Skin epidermis (tissue), 12 donors: ENCODE results near the gene PARD3.
"Not testable (repeated sequence)": the region's sequence is repeated elsewhere in the genome, so short reads cannot be mapped to it uniquely, and the experiment has no call there.

ENCODE experiments used
- H3K27ac ChIP-seq, 21 experiments: fragments of 200-600 bp; sonication (generic) in 11 of 21; one replicate each; pipeline ENCODE4 v1.5.0; 2020; ENCODE audit warnings: mild to moderate bottlenecking in 3 of 21, inconsistent platforms in 2 of 21, moderate library complexity in 2 of 21
- H3K4me3 ChIP-seq, 7 experiments: fragments of 200-600 bp; sonication (generic) in 2 of 7; one replicate each; pipeline ENCODE4 v1.5.0; 2020; ENCODE audit warnings: inconsistent platforms in 2 of 7, mild to moderate bottlenecking in 2 of 7, moderate library complexity in 1 of 7

The PARD3 gene

DNA sequence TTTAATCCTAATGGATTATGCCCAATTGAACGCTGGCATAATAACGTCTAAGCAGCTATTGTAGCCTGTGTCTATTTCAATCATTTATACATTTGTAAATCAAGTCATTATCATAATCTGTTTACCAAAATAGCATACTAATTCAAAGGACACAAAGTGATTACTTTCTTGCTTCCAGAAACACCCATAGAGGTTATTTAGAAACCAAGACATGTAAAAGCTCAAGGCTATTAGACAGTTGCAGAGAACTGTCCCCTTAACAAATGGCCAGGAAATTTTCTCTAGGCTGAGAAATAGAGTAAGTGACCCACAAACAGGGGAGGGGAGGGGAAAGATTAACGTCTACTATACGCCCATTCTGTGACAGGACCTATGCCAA, 455.7 kb downstream of the PARD3 start:
- Histone ChIP-seq H3K27ac (no peak overlapping the region), H3K4me3 (no peak overlapping the region)

DNA sequence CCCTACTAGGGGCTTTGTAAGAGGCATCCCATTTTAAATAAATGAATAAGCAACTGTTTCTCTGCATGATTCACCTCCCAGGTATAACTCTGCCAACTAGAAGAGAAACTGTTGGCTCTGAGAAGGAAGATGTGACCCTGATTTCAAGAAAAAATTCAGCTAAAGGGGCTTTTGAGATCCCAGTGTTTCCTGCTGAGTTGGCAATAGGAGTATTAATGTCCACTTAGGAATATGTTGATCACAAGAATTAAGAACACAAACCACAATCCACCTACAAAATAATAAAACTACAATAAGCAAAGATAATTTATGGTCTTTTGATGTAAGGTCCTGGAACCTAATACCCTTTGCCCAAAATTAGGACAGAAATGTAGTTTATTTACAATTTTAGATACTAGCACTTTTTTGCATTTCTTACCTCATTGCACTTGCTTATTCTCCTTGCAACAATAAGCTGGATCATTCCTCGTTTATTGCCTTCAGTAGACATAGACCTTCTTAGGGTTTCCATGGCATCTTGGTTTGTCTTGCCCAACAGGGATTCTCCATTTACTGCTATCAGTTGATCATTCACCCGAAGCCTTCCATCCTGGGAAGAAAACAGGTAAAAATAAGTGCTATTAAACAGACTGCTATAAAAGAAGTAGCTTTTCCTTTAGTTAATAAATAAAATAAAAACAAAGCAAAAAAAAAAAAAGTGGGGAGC, 456.2 kb downstream of the PARD3 start:
- Histone ChIP-seq H3K4me3 (no peak overlapping the region), H3K27ac (no peak overlapping the region)

DNA sequence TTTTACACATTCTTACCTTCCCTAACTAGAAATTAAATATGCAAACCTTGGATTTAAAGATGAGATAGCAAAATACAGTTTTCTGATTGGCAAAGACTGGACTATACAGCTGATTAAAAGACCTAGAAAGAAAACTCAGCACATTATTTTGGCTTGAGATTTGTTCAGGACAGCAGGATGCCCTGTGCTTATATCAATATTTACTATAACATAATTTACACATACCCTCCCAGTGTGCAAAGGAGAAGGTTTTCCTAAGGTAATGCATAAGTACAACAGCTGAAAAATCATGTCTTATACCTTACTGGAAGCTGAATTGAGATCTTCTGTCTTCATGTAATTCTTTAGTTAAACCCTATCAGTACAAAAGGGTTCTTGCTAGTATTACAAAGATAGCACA, 458.6 kb downstream of the PARD3 start:
- Histone ChIP-seq H3K4me3 (no peak overlapping the region), H3K27ac (no peak overlapping the region)

DNA sequence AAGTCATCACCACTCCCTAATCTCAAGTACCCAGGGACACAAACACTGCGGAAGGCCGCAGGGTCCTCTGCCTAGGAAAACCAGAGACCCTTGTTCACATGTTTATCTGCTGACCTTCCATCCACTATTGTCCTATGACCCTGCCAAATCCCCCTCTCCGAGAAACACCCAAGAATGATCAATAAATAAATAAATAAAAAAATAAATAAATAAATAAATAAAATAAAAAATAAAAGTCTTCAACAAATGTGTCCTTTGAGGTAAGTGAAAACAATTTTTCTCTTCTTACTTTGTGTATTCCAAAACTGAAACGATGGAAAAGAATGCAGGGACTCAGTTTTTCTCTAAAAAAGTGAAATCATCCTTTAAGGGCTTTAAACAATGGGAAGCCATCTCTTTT, 461.6 kb downstream of the PARD3 start:
- H3K27ac ChIP-seq, H3K4me3 ChIP-seq: not testable (repeated sequence)

DNA sequence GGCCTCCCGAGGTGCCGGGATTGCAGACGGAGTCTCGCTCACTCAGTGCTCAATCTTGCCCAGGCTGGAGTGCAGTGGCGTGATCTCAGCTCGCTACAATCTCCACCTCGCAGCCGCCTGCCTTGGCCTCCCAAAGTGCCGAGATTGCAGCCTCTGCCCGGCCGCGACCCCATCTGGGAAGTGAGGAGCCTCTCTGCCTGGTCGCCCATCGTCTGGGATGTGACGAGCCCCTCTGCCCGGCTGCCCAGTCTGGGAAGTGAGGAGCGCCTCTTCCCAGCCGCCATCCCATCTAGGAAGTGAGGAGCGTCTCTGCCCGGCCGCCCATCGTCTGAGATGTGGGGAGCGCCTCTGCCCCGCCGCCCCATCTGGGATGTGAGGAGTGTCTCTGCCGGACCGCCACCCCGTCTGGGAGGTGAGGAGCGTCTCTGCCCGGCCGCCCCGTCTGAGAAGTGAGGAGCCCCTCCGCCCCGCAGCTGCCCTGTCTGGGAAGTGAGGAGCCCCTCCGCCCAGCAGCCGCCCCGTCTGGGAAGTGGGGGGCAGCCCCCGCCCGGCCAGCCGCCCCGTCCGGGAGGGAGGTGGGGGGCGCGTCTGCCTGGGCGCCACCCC, 462.4 kb downstream of the PARD3 start:
- H3K27ac ChIP-seq, H3K4me3 ChIP-seq: not testable (repeated sequence)

DNA sequence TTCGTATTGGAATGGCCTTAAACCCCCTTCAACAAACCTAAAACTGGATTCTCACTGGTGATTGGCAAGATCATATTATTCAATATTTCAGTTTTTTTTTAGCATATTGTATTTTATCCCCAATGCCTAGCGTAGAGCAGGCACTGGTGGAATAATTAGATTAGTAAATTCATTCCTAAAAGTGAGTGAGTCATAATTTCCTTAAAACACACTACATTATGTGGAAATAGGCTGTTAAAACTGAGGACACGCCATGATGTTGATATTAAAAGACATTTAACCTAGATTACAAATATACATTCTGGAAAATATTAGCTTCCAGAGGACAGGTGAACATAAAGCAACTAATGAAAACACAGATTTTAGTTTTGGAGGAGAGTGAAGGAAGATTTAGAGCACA, 463.9 kb downstream of the PARD3 start:
- Histone ChIP-seq H3K27ac (no peak overlapping the region), H3K4me3 (no peak overlapping the region)

DNA sequence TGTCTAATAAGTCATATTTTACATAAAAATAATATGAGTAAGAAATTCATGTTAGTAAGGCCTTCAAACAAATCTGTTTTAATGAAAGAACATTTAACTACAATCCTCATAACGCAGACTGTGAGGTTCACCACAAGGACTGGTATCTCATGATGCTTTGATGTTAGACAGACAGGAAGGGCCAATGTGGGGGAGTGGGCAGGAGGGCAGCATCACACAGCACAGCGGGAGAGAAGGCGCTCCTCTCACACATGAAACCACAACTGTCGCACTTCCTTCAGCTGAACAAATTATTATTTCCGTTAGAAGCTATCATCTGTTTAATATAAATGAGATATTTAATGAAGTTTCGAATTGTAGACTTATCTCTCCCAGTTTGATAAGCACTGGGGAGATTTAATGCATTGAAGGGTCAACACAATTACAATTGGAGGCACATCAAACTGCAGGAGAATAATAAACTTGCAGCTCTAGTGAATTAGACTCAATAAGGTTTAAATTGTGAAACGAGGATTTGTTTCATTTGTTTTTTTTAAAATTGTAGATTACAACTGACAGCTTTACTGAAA, 466.1 kb downstream of the PARD3 start:
- H3K27ac ChIP-seq, result no peak overlapping the region

DNA sequence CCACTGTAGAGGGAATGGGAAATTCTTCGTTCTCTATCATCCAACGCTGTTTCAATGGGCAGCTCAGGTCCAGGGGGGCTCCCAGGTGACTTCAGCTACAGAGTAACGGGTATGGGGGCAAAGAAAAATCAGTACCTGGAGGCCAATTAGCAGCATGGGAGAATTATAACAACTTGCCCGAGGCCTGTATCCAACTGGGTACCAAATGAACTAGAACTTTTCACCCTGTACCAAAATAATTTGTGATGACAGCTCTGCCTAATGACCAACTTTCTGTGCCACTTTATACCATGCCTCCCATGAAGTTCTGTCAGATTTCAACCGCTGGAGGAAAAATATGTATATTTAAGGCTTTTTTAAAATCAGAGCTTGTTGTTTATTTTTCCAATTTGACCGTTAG, 467.1 kb downstream of the PARD3 start:
- Histone ChIP-seq H3K4me3 (no peak overlapping the region), H3K27ac (no peak overlapping the region)

More for the DNA sequence above, 466.1 kb downstream of the PARD3 start:
- no peak overlapping the region for H3K4me3 ChIP-seq

DNA sequence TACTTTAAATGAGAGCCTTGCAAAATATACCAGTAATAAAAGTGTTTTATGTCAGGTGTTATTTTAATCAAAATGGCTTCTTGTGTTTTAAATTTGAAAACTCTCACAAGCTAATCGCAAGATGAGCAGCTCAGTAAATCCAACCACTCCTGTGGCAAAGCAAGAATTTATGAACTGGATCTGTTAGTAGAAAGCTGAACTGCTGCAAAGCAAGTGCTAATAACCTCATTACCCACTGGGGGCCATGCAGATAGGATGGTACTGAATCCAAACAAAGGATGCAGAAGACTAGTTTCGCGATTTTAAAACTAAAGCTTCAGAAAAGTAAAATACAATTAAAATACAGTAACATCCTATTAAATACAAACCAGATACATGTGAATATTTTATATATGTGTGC, 468.0 kb downstream of the PARD3 start:
- no peak overlapping the region for H3K4me3 ChIP-seq
- no peak overlapping the region for H3K27ac ChIP-seq

DNA sequence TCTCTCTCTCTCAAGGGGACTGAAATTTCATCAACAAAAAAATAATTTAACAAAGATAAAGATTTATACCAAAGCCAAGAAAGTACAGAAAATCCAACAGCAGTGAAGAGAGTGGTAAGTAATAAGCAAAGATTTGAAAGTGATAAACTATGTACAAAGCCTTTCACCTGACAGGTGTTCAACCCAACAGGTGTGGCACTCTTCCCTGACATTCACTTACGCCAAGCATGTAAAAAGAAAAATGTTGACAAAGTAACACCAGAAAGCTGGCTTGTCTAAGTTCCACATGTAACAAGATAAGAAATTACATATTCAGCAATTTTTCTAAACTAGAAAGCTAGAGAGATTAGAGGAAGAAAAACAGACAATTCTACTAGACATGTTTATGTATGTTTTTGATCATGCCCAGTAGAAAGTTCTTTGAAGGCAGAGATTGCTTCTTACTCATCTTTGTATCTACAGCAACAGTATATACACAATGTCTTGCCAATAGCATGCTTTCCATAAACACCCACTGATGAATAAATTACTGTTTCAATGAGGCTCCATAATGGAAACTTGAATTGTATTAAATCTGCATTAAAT, 468.5 kb downstream of the PARD3 start:
- Histone ChIP-seq H3K27ac (no peak overlapping the region), H3K4me3 (no peak overlapping the region)

DNA sequence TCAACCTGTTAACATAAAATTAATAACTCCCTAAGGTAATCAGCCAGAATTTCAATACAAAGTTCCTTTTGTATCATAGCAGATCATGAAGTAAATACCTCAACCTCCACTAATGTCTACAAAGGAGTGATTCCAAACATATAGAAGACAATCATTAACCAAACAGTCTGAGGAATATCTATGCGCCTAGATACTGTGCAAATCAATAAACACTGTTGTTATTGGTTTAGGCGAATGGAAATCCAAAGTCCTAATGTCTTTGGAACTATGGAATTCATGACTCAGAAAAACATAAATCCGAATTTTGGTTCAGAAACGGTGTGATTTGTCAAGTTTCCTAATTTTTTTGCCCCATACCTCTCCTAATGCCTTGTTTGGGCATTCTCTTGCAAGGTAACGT, 469.7 kb downstream of the PARD3 start:
- Histone ChIP-seq H3K4me3 (no peak overlapping the region), H3K27ac (no peak overlapping the region)

DNA sequence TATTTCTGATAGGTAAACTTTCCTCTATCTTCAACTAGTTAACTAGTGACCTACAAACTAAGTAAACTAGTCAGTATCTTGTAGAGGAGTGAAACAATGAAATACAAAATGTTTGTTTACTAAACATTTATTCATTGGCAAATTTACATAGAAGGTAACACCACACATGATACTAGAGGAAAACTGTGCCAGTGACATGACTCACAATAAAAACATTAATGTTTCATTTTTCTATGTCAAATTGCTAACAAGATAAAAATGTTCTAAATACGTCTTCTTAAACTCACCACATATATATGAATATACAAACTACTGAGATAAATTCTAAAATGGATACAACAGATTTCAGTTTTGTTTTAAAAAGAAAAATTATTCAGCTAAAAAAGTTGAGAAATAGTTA, 471.3 kb downstream of the PARD3 start:
- Histone ChIP-seq H3K27ac (no peak overlapping the region), H3K4me3 (no peak overlapping the region)

DNA sequence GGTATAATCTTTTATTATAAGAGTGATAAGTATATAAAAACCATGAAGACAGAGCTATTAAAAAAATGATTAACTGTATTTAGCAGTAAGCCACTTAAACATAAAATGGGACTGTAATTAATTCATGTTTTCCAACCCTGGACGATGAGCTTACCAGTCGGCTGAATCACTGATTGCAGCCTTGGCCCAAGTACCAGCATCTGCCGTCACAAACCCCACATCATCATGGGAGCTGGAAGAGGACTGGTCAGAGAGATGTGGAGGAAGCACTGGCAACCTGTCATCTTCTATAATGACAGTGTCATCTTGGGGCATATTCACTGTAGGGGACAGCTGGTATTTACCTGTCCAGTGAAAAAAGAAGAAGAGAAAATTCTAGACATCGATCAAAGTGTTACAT, 473.6 kb downstream of the PARD3 start:
- H3K4me3 ChIP-seq, result no peak overlapping the region
- H3K27ac ChIP-seq, result no peak overlapping the region

DNA sequence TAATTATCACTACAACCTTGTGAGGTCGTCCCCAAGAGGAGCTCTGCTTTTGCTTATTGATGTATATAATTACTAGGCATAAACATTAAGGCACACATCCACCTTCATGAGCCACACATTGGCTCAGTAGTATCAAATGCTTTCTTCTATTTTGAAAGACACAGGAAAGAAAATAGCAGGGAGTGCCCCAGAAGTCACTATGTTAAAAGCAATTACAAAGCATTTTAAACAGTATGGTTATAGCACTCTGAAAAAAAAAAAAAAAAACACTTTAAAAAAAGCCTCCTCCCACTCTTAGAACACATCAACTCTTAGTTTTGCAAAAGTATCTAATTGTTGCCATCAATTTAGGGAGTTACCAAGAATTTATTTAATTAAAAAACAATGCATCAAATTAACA, 474.2 kb downstream of the PARD3 start:
- no peak overlapping the region for H3K4me3 ChIP-seq
- H3K27ac ChIP-seq, result no peak overlapping the region

DNA sequence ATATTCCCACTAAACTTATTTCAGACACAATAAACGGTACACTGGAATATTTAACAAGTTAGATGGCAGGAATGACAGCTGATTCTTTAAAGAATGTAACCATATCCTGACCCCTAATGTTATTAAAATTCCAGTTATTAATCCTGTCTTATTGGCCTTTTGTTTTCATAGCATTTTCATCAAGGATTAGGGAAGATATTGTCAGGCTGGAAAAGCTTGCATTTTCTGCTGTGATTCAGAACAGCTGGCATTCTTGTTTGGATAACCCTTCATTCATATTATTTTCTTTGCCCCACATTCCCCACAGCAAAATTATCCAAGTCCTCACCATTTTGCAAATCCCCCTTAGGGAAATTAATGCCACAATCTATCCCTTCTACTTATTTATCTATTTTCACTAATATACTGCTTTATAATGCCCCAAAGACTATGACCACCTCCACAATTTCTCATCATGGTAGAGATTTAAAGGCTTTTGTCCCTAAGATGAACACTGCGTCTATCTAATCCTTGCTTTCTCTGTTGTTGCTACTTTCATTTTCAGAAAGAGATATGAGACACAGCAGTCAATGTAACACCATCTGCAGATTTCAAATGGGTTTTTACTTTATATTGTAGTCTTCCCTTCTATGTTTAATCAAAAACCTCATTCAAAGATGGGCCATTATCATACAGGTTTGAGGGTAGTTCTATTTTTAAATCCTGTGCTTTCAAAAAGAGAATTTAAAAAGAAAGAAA, 475.1 kb downstream of the PARD3 start:
- H3K4me3 ChIP-seq, result no peak overlapping the region
- H3K27ac ChIP-seq, result no peak overlapping the region

DNA sequence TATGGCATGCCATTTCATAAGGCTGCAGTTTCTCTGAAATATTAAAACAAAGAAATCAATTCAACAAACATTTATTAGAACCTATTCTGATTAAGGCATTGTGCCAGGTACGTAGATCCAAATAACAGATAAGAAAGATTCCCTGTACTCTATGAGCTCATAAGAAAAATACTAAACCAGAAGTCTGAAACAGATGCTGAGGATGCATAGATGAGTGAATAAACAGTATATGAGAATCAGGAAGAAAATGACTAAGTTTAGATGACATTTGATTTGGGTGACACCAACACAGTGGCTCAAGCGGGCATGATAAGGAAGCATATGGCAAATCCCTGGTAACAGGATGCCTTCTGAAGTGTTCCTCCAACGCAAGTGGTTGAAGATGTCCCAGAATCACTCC, 477.2 kb downstream of the PARD3 start:
- Histone ChIP-seq H3K27ac (no peak overlapping the region), H3K4me3 (no peak overlapping the region)

DNA sequence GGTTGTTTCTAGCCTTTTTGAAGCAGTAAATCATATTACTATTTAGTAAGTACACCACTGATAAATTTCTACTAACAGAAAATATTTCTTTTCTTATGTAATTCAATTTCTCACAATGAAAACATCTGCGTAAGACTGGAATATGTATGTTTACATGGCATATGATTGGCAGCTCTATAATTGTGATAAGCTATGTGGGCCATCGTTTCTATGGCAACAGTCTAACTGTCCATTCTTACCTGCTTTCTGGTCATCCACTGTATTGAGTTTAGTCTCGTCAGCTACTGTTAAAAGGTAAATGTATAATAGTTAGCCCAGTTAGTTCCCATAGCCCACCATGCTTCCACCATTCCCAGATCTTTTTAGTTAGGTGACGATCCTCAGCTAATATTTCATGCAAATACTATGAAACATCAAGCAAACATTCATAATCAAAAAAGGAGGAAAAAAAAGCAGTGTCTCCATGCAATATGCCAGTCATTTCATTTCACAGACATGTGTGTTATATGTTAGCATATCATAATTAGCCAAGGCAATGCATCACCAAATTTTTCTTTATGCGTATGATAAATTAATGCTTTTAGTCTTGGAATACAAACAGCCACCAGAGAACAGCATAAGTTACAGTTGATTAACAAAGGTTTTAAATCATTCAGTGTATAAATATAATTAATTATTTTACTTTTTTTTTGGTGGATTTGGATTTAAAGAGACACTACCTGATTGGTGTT, 479.0 kb downstream of the PARD3 start:
- Histone ChIP-seq H3K27ac (no peak overlapping the region), H3K4me3 (no peak overlapping the region)

DNA sequence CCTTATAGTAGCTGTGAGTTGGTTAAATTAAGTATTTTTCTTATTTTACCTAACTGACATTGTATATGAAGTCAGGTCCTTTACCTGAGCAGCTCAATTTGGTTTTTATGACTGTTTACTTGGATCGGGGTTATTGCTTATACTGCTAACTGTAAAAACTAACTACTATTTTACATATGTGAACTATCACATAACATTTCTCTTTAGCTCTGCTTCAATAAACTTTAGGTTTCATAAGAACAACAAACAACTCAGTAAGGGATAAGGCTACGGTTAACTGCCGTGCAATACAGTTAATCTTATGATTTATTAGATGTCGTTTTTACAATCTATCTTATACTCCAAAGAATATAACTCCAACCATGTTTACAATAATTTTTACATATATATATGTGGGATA, 480.2 kb downstream of the PARD3 start:
- Histone ChIP-seq H3K27ac (no peak overlapping the region), H3K4me3 (no peak overlapping the region)

DNA sequence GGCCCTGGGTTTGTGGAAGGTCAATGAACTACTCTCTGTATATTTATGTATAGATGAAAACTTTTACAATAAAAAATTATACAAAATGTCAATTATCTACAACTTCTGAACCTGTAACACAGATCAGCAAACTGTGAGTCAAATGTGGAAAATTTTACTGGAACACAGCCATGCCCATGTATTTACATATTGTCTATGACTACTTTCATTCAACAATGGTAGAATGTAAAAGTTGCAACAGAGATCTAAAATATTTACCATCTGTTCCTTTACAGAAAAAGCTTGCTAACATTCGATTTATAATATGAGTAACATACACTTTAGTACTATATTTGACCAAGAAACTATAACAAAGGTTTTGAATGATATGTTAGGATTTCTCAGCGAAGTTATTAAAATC, 481.6 kb downstream of the PARD3 start:
- H3K27ac ChIP-seq, result no peak overlapping the region
- H3K4me3 ChIP-seq, result no peak overlapping the region

DNA sequence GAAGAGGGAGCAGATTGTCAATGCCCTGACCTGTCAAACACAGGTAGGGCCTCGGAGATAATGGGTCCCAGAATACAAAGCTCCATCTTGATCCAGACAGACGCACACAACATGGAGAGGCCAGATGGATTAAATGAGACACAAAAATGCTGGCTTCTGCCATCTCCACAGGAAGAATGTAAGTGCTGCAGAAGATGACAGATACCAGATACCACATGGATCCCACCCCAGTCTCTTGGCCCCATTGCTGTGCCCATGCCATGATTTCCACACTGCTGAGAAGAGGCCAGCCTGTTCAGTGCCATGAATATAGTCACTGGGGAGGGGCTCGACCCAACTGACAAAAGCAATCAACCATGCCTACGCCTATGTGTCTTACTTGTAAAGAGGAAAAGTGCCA, 487.9 kb downstream of the PARD3 start:
- Histone ChIP-seq H3K4me3 (no peak overlapping the region), H3K27ac (no peak overlapping the region)
